Middle frontal gyrus (tissue), 1 donor: Measurements from ENCODE around the gene CYP27B1.
A peak's percentile ranks its signal among the peaks of the same experiment; 100 is the strongest.

ENCODE experiments used
- DNase-seq: peaks from one replicate; pipeline ENCODE4 v3.0.0-alpha.2; 2015; ENCODE audit warnings: low spot score; ENCODE audit errors: extremely low spot score

The CYP27B1 gene, protein sequence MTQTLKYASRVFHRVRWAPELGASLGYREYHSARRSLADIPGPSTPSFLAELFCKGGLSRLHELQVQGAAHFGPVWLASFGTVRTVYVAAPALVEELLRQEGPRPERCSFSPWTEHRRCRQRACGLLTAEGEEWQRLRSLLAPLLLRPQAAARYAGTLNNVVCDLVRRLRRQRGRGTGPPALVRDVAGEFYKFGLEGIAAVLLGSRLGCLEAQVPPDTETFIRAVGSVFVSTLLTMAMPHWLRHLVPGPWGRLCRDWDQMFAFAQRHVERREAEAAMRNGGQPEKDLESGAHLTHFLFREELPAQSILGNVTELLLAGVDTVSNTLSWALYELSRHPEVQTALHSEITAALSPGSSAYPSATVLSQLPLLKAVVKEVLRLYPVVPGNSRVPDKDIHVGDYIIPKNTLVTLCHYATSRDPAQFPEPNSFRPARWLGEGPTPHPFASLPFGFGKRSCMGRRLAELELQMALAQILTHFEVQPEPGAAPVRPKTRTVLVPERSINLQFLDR

DNA sequence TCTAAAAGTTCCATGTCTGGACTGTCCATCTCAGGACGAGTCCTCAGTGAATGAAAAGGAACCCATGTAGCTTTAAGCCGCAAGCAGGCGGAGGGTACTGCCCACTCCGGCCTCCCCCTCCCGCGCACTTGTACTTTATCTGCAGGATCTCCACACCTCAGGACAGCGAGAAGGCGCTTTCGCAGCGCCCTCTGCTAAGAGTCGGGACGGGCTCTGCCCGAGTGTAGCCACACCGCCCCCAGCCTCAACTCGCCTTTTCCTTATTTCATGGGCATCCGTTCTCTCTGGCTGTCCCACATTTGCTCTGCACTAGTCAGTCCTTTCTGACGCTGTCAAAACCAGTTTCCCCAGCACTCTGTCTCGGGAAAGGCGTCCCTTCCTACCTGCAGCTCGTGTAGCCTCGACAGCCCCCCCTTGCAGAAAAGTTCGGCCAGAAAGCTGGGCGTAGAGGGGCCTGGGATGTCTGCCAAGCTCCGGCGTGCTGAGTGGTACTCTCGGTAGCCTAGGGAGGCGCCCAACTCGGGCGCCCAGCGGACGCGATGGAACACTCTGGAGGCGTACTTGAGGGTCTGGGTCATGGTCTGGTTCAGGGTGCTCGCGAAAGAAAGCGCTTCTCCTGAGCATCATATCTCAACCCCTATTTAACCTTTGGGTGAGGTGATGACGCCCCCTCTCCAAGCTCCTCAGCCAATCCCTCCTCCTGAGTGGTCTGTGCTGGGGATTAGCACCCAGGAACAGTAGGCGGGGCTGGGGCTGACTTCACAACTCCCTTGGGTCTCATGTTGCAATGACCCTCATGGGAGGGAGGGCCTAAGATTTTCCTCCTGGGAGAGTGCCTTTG, at the start of gene CYP27B1:
CYP27B1 (minus strand) TSS at position 615 of the 841 bp plus-strand sequence; CDS start at position 578, 37 bp downstream.
- DNase-seq = no peak

DNA sequence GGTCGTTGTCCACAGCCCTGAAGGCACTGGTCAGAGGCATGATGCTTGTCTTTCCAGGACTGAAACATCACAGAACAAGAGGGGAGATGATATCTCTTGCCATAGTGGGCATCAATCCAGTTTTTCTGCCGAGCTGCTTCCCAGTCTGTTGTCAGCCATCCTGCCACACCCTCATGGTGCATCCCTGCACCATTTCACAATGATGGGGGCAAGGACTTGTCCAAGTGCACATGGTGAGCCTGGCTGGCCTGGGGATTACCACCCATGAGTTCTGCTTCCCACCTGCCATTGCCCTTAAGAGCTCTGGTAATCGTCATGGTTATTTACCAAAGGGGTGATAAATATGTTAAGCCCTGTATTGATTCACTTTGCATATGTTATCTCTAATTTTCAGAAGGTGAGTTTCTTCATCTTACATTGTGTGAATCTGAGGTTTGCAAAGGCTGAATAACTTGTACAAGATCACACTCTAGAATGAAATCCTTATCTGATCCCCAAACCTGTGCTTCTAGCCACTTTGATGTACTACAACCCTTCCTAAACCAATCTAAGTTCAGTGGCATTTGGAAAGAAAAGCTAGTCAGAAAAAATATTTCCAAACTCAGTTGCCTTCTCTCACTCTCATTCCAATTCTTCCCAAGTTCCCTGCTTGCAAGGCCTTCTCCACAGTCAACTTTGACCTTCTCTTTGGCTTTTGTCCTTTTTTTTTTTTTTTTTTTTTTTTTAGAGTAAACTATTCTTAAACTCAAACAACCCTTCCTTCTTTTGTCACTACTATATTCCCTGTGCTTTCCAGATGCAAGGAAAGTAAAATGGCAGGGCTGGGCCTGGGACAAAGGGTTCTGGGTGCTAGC, 49.4 kb upstream of the CYP27B1 start:
- DNase-seq = no peak

DNA sequence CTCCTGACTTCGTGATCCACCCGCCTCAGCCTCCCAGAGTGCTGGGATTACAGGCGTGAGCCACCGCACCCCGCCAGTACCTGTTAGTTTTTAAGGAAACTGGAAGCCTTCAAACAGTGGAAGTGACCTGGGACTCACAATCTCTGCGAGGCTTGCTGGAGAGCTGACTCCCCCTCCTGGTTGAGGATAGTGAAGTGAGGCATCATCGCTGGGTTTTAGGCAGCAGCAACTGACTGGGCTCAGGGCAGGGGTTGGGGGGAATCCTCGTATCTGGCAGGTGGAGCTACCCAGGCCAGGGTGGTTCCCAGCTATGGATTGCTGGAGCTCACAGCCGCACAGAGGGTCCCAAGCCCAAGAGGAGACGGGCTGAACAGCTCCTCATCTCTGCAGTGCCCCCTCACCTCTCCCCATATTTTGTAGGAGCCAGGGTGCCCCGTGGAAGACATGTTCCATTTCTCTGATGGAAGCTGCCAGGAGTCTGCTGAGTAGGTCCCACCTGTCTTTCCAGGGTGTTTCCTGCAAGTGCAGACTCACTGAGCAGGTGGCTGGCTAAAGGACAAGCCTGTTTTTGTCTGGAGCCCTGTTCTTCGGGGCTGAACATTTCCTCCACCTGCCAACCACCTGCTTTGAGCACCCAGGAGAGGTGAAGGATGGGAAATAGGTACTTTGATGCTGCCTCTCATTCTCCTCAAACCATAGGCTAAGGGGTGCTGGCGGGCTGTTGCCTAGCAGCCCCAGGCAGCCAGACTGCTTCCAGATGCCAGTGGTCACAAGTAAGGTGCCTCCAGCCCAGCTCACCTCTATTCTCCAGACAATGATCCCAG, 48.5 kb upstream of the CYP27B1 start:
- DNase-seq = no peak

DNA sequence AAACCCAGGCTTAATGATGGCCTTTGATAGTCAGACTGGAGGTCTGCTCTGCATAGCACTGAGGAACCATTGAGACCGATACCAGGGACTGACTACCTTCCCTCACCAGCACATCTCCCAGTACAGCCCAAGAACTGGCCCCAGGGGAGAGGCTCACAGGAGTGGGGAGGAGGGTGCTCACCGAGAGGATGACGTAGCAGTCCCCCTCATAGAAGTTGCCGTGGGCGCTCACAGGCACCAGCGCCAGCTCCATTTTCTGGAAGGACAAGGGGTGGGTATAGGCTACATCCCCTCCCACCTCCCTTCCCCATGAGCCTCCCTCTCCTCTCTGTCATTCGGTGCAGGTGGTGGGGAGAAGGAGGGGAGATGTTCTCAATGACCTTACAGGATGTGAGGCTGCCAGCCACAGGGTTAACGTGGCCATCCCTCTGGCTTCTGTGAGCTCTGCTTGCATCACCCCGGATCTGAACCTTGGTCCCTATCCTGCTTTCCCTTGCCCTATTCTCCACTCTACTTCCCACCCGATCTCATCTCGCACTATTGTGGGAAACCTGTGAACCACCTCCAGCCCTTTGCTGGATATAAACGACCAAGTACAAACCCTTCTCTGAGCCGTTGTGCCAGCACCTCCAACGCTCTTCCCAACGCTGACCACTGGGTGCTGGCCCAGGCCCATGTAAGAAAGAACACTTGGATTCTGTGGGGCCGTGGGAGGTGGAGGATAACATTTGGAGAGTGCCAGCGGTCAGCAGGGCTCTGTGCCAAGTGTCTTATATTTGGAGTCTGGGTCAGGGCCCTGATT, 47.3 kb upstream of the CYP27B1 start:
- no peak for DNase-seq

DNA sequence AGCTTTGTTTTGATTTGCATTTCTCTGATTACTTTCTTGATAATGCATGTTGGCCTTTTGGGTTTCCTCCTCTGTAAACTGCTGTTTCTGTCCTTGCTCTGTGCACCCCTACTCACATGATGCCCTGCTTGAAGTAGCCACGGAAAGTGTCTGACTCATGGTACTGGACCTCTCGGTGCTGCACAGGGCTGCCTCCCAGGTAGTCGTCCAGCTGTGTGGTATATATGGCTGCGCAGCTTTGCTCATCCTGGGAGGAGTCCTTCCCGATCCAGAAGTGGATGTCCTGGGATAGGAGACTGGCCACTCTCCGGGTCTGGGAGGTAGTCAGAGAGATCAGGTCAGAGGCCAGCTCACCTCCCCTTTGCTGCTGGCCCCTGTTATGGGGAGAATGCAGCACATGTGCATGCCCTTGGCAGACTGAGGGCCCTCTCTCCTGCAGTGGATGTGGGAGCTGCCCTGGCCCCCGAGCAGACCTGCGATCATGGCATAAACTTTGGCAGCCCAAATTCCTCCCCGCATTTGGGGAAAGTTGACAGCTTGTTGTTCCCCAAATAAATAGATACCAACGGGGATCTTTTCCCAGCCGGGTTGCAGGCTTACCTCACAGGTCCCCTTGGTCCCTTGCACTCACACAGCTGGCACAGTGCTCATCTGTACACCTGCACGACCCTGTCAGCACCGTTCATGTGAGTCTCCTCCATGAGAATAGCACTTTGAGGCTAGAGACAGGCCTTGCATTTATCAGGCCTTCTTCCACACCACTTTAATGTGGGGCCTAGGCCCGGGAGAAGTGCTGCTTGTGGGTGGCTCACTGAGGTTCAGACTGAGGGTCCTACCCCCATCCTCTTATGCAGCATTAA, 46.5 kb upstream of the CYP27B1 start:
- no peak for DNase-seq

DNA sequence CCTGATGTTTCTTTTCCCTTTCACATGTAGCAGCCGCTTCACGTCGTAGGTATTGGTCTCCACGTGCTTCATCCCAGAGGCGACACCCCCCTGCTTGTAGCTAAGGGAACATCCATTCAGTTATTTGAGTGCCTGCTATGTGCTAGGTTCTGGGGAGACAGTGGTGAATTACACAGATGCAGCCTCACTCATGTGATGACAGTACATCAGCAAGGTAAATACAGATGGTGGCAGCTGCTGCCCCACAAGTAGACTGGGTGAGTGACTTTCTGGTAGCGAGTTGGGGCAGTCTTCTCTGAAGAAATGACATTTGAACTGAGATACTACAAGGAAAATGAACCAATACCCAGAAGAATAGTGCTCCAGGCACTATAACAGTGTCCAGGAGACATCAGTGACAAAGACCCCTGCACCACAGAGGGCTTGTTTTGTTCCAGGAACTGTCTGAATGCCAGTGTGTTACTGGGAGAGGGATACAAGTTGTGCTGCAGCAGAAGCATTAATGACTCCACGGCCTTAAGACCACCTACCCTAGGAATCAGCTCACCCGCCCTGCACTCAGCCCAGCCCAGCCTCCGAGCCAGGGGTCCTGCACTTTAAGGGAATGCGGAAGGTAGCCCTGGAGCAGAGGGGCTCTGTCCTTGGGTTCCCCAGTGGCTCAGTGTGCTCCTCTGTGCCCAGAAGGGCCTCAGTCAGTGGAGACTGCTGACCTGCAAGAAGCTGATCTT, 44.3 kb upstream of the CYP27B1 start:
- DNase-seq = no peak

DNA sequence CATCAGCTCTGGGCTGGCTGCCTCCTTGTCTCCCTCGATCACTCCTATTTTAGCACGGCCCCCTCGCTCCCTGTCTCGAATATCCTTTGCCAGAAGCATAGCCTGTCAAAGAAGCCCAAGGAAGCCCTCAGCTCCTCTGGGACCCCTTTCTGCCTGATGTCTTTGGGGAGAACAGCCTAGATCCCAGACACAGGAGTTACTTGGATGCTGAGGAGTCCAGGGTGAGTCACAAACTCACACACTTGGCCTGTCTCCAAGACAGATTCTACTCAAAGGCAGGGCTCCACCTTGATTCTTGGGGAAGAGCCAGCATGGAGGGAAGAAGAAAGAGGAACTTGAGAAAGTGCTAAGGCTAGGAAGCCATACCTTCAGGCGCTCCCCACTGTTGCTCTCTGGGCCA, 43.6 kb upstream of the CYP27B1 start:
- no peak for DNase-seq

DNA sequence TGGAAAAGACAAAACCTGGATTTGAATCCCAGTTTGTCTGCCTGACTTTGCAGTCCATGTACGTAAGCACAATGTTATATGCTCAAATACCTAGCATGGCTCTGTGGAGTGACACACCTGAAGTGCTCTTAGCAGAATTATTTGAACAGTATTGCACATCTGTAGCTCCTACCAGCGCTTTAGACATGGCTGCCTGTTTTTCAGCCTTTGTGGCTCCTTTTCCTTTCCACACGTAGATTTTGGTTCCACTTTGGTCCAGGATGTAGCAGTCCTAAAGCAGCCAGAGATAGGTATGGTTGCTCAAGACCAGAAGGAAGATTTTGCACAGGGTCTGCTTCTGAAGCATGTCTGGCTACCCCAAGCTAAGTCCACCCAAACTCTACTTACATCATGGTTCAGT, 42.5 kb upstream of the CYP27B1 start:
- no peak for DNase-seq

DNA sequence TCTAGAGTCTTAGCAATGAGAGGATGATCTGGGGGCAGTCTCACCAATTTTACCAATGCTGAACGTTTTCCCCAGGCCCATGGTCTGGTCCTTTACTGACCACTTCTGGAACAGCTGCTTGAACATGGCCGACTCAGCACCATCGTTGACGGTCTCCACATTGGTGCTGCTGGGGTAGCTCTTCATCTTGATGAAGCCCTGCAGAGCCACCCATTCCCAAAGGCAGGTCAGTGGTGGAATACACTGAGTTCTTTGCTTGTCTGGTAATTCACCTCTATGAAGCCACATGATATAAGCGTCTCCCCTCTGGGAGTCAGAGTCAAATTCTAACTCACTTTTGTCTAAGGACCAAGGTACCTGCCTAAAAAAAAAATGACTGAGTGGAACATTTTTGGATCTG, 41.5 kb upstream of the CYP27B1 start:
- no peak for DNase-seq

DNA sequence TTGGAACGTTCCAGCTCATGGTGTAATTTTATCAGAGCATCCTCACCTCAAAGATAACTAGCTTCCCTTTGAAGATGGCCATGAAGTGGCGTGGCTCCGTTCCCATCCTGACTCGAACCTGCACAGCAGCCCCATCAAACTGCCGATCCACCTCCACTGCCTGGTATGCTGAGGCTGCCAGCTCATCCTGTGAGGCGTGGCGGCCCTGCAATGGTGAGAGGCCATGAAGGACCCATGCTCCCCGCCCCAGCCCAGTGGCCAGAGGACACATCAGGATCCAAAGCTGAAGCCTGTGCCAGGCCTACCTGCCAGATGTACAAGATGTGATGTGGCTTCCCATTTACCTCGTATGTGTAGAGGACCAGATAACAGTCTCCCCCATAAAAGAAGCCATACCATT, 40.4 kb upstream of the CYP27B1 start:
- no peak for DNase-seq

DNA sequence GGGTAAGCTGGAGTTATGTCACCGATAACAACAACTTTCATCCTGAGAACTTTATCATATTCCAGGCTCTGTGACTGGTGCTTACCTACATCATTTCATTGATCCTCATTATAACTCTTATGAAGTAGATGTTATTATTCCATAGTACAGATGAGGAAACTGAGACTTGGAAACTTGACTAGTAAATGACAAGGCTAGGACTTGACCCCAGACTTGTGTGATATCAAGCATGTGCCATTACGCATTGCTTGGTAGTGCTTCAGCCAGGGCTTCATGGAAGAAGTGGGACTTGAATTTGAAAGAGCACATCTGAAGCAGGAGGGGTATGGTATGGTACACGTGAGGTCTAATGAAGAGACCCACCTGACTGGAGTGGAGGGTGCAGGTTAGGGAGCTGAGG, 39.8 kb upstream of the CYP27B1 start:
- DNase-seq = no peak

DNA sequence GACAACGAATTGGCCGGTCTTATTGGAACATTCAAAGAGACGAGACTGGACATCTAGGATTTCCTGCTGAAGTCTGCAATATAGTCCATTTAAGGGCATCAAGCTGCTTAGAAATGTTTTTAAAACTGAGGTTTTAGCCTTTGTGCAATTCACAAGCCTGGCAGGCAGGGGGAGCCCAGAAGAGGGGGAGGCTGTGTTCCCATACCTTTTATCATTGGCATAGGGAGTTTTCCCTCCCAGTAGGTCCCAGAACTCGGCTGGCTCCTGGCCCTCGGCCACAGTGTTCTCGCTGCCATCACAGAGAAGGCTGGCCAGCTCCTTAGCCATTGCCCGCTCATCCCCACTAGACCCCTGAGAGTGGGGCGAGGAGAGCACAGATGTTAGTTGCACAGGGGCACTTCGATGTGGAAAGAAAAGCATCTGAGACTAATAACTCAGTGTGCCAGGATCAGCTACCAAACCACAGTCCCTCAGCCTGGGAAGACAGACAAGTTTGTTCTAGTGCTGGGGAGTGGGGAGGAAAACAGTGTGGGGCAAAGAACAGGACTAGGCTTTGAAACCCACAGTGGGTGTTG, 36.5 kb upstream of the CYP27B1 start:
- peak; percentile 36 for DNase-seq

DNA sequence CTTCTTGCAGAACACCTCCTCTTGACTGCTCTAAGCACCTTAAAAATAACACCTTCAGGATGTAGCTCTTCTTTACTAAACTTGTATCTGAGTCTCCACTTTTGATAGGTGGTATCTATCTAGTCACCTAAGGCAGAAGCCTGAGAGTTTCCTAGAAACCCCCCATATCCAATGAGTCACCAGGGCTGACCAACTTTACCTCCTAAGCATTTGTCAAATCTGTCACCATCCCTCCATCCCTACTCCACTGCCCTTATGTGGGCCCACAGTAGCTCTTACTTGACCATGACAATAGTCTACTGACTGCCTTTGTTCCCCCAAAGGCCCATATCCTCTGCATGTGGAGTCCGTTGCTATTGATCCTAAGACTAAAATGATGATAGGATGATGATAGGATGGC, 35.7 kb upstream of the CYP27B1 start:
- no peak for DNase-seq

DNA sequence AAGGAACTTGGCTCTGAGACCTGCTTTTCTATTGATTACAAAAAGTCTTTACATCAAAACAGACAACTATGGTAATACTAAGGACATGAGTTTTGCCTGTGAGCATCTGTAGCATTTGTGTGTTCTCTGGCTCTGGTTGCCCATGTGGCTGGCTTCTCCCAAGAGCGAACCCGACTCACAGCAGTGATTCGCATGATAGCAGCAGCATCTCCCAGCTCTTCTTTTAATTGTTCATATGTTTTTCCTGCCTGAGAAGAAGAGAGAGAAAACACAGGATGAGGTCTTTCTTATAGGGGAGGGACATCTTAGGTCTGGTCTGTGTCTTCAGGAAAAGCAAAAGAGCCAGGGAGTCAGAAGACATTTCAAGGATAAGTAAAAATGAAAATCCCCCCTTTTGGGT, 34.1 kb upstream of the CYP27B1 start:
- DNase-seq = no peak

DNA sequence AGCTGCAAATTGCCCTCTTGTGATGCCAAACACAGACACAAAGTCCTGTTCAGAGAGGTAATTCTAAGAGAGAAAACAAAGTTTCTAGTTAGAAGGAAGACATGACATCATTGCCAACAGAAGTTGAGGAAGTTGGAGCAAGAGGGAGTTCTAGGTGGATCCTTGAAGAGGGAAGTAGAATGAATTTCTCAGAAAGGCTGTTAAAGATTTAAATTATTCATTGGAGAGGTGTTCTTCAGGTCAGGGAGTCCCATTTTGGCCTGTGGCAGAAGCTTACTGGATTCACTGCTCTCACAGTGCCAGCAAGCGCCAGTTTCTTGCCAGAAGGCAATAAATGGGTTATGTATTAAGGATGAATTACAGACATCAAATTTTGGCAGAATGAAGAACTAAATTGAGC, 31.1 kb upstream of the CYP27B1 start:
- DNase-seq = no peak

DNA sequence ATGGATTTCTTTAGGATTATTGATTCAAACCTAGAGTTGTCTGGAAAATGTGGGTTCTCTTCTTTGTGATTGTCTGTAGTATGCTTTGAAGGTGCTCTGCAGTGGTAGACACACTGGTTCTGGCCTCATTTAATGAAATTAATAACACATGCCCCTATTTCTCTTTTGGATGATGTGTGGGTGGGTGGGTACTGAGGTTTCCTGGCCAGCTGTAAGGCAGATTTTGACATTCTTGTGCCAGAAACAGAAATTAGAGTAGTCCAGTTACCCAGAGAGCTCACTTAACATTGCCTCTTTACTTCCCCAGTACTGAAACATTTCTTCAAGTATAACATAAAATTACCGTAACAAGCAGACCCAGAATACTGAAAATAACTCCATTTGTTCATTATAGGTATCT, 30.1 kb upstream of the CYP27B1 start:
- DNase-seq = no peak

DNA sequence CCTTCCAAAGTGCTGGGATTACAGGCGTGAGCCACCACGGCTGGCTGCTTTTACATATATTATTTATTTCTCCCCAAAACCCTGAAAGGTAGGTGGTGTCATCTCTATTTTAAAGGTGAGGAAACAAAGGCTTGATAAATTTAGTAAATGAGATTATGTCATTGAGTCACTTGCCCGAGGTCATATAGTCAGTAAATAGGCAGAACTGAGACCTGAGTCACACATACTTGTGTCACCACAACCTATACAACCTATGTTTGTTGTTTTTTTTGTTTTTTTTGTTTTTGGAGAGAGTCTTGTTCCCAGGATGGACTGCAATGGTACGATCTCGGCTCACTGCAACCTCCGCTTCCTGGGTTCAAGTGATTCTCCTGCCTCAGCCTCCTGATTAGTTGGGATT, 28.5 kb upstream of the CYP27B1 start:
- DNase-seq = no peak

DNA sequence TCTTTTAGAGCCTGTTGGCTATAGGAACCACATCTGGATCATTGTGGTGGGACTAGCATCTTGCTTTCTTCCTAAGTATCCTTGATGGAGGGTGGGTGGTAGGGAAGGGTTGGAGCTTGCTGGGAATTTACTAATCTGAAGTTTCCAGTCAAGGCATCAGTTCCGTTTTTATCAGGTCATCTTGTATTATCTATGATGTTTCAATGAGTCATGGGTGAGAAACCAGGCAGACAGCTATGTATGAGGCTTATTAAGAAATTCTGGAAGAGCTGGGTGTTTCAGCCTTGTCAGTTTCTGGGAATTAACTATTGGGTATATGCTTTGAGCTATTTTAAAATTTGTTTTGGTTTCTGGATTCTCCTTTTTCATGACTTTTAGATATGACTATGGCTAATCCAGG, 27.0 kb upstream of the CYP27B1 start:
- no peak for DNase-seq
